ENCODE measurements around the gene MAGI2.

Gene MAGI2

GRCh38 chr7:79453558-79454360 lies at the start of gene MAGI2:
MAGI2 (minus strand) TSS chr7:79453667; CDS start chr7:79453320, 347 bp downstream.
- H3K9me3 ChIP-seq (ENCODE audit: control insufficient read depth in 2 of 2, low read length in 2 of 2) = no peaks in the 10 kb centered on the region
- H3K9ac ChIP-seq (ENCODE audit: low read length in 2 of 2) = peak within 1 kb of the TSS; percentile 94 to 96
- peaks cover 1 to 2% of the 10 kb centered on the region in 2 donors for H3K36me3 ChIP-seq (ENCODE audit: control insufficient read depth in 2 of 2, insufficient read depth in 2 of 2, low read length in 2 of 2)
- peak within 1 kb of the TSS; percentile 97 for H3K27ac ChIP-seq (ENCODE audit: low read length)
- H3K4me1 ChIP-seq (ENCODE audit: control insufficient read depth, insufficient read depth, low read length) = peaks cover 23% of the 10 kb centered on the region
- H3K4me3 ChIP-seq (ENCODE audit: low read length in 2 of 2) = peak within 1 kb of the TSS; percentile 93
- no peaks in the 10 kb centered on the region for H3K27me3 ChIP-seq (ENCODE audit: control insufficient read depth in 1 of 2, insufficient read depth in 2 of 2, low read length in 2 of 2)

GRCh38 chr7:79502151-79502550 lies 48.7 kb upstream of the MAGI2 start:
- H3K36me3 ChIP-seq (ENCODE audit: control insufficient read depth in 2 of 2, insufficient read depth in 2 of 2, low read length in 2 of 2) = no peaks in the 10 kb centered on the region
- no peaks in the 10 kb centered on the region for H3K4me1 ChIP-seq (ENCODE audit: control insufficient read depth, insufficient read depth, low read length)
- no peaks in the 10 kb centered on the region for H3K27me3 ChIP-seq (ENCODE audit: control insufficient read depth in 1 of 2, insufficient read depth in 2 of 2, low read length in 2 of 2)
- no peak overlapping the region for H3K27ac ChIP-seq (ENCODE audit: low read length)
- H3K4me3 ChIP-seq (ENCODE audit: low read length in 2 of 2) = no peak overlapping the region
- H3K9ac ChIP-seq (ENCODE audit: low read length in 2 of 2) = no peak overlapping the region
- no peaks in the 10 kb centered on the region for H3K9me3 ChIP-seq (ENCODE audit: control insufficient read depth in 2 of 2, low read length in 2 of 2)

GRCh38 chr7:79500759-79501158 lies 47.3 kb upstream of the MAGI2 start:
- Histone ChIP-seq H3K36me3 (ENCODE audit: control insufficient read depth in 2 of 2, insufficient read depth in 2 of 2, low read length in 2 of 2) (no peaks in the 10 kb centered on the region), H3K9ac (ENCODE audit: low read length in 2 of 2) (no peak overlapping the region), H3K27ac (ENCODE audit: low read length) (no peak overlapping the region), H3K4me3 (ENCODE audit: low read length in 2 of 2) (no peak overlapping the region), H3K4me1 (ENCODE audit: control insufficient read depth, insufficient read depth, low read length) (no peaks in the 10 kb centered on the region), H3K9me3 (ENCODE audit: control insufficient read depth in 2 of 2, low read length in 2 of 2) (no peaks in the 10 kb centered on the region), H3K27me3 (ENCODE audit: control insufficient read depth in 1 of 2, insufficient read depth in 2 of 2, low read length in 2 of 2) (no peaks in the 10 kb centered on the region)

GRCh38 chr7:79497728-79498127 lies 44.3 kb upstream of the MAGI2 start:
- H3K36me3 ChIP-seq (ENCODE audit: control insufficient read depth in 2 of 2, insufficient read depth in 2 of 2, low read length in 2 of 2) = no peaks in the 10 kb centered on the region
- no peak overlapping the region for H3K27ac ChIP-seq (ENCODE audit: low read length)
- no peaks in the 10 kb centered on the region for H3K9me3 ChIP-seq (ENCODE audit: control insufficient read depth in 2 of 2, low read length in 2 of 2)
- no peaks in the 10 kb centered on the region for H3K27me3 ChIP-seq (ENCODE audit: control insufficient read depth in 1 of 2, insufficient read depth in 2 of 2, low read length in 2 of 2)
- H3K9ac ChIP-seq (ENCODE audit: low read length in 2 of 2) = no peak overlapping the region
- H3K4me1 ChIP-seq (ENCODE audit: control insufficient read depth, insufficient read depth, low read length) = no peaks in the 10 kb centered on the region
- H3K4me3 ChIP-seq (ENCODE audit: low read length in 2 of 2) = no peak overlapping the region

GRCh38 chr7:79495544-79496272 lies 42.2 kb upstream of the MAGI2 start:
- Histone ChIP-seq H3K27me3 (ENCODE audit: control insufficient read depth in 1 of 2, insufficient read depth in 2 of 2, low read length in 2 of 2) (no peaks in the 10 kb centered on the region), H3K4me1 (ENCODE audit: control insufficient read depth, insufficient read depth, low read length) (no peaks in the 10 kb centered on the region), H3K4me3 (ENCODE audit: low read length in 2 of 2) (no peak overlapping the region), H3K9me3 (ENCODE audit: control insufficient read depth in 2 of 2, low read length in 2 of 2) (no peaks in the 10 kb centered on the region), H3K27ac (ENCODE audit: low read length) (no peak overlapping the region), H3K9ac (ENCODE audit: low read length in 2 of 2) (no peak overlapping the region), H3K36me3 (ENCODE audit: control insufficient read depth in 2 of 2, insufficient read depth in 2 of 2, low read length in 2 of 2) (no peaks in the 10 kb centered on the region)

- Histone ChIP-seq H3K27me3 (ENCODE audit: control insufficient read depth in 1 of 2, insufficient read depth in 2 of 2, low read length in 2 of 2) (no peaks in the 10 kb centered on the region), H3K9me3 (ENCODE audit: control insufficient read depth in 2 of 2, low read length in 2 of 2) (no peaks in the 10 kb centered on the region), H3K27ac (ENCODE audit: low read length) (no peak overlapping the region), H3K4me1 (ENCODE audit: control insufficient read depth, insufficient read depth, low read length) (no peaks in the 10 kb centered on the region), H3K9ac (ENCODE audit: low read length in 2 of 2) (no peak overlapping the region), H3K4me3 (ENCODE audit: low read length in 2 of 2) (no peak overlapping the region), H3K36me3 (ENCODE audit: control insufficient read depth in 2 of 2, insufficient read depth in 2 of 2, low read length in 2 of 2) (no peaks in the 10 kb centered on the region)
These were observed 40.6 kb upstream of the MAGI2 start for GRCh38 chr7:79494046-79494445.

GRCh38 chr7:79489371-79489770 lies 35.9 kb upstream of the MAGI2 start:
- no peak overlapping the region for H3K9ac ChIP-seq (ENCODE audit: low read length in 2 of 2)
- H3K4me3 ChIP-seq (ENCODE audit: low read length in 2 of 2) = no peak overlapping the region
- H3K9me3 ChIP-seq (ENCODE audit: control insufficient read depth in 2 of 2, low read length in 2 of 2) = no peaks in the 10 kb centered on the region
- H3K27me3 ChIP-seq (ENCODE audit: control insufficient read depth in 1 of 2, insufficient read depth in 2 of 2, low read length in 2 of 2) = no peaks in the 10 kb centered on the region
- H3K27ac ChIP-seq (ENCODE audit: low read length) = no peak overlapping the region
- H3K36me3 ChIP-seq (ENCODE audit: control insufficient read depth in 2 of 2, insufficient read depth in 2 of 2, low read length in 2 of 2) = no peaks in the 10 kb centered on the region
- no peaks in the 10 kb centered on the region for H3K4me1 ChIP-seq (ENCODE audit: control insufficient read depth, insufficient read depth, low read length)

GRCh38 chr7:79478386-79478785 lies 24.9 kb upstream of the MAGI2 start:
- Histone ChIP-seq H3K4me1 (ENCODE audit: control insufficient read depth, insufficient read depth, low read length) (no peaks in the 10 kb centered on the region), H3K9ac (ENCODE audit: low read length in 2 of 2) (no peak overlapping the region), H3K27ac (ENCODE audit: low read length) (no peak overlapping the region), H3K4me3 (ENCODE audit: low read length in 2 of 2) (no peak overlapping the region), H3K27me3 (ENCODE audit: control insufficient read depth in 1 of 2, insufficient read depth in 2 of 2, low read length in 2 of 2) (no peaks in the 10 kb centered on the region), H3K36me3 (ENCODE audit: control insufficient read depth in 2 of 2, insufficient read depth in 2 of 2, low read length in 2 of 2) (no peaks in the 10 kb centered on the region), H3K9me3 (ENCODE audit: control insufficient read depth in 2 of 2, low read length in 2 of 2) (no peaks in the 10 kb centered on the region)

GRCh38 chr7:79475455-79475854 lies 22.0 kb upstream of the MAGI2 start:
- Histone ChIP-seq H3K27ac (ENCODE audit: low read length) (no peak overlapping the region), H3K36me3 (ENCODE audit: control insufficient read depth in 2 of 2, insufficient read depth in 2 of 2, low read length in 2 of 2) (no peaks in the 10 kb centered on the region), H3K4me1 (ENCODE audit: control insufficient read depth, insufficient read depth, low read length) (no peaks in the 10 kb centered on the region), H3K4me3 (ENCODE audit: low read length in 2 of 2) (no peak overlapping the region), H3K27me3 (ENCODE audit: control insufficient read depth in 1 of 2, insufficient read depth in 2 of 2, low read length in 2 of 2) (no peaks in the 10 kb centered on the region), H3K9me3 (ENCODE audit: control insufficient read depth in 2 of 2, low read length in 2 of 2) (no peaks in the 10 kb centered on the region), H3K9ac (ENCODE audit: low read length in 2 of 2) (no peak overlapping the region)

GRCh38 chr7:79471699-79472098 lies 18.2 kb upstream of the MAGI2 start:
- H3K27ac ChIP-seq (ENCODE audit: low read length) = no peak overlapping the region
- no peak overlapping the region for H3K9ac ChIP-seq (ENCODE audit: low read length in 2 of 2)
- no peaks in the 10 kb centered on the region for H3K9me3 ChIP-seq (ENCODE audit: control insufficient read depth in 2 of 2, low read length in 2 of 2)
- H3K27me3 ChIP-seq (ENCODE audit: control insufficient read depth in 1 of 2, insufficient read depth in 2 of 2, low read length in 2 of 2) = no peaks in the 10 kb centered on the region
- no peaks in the 10 kb centered on the region for H3K4me1 ChIP-seq (ENCODE audit: control insufficient read depth, insufficient read depth, low read length)
- no peak overlapping the region for H3K4me3 ChIP-seq (ENCODE audit: low read length in 2 of 2)
- peaks cover 2 to 3% of the 10 kb centered on the region in 2 donors for H3K36me3 ChIP-seq (ENCODE audit: control insufficient read depth in 2 of 2, insufficient read depth in 2 of 2, low read length in 2 of 2)

- no peaks in the 10 kb centered on the region for H3K9me3 ChIP-seq (ENCODE audit: control insufficient read depth in 2 of 2, low read length in 2 of 2)
- H3K36me3 ChIP-seq (ENCODE audit: control insufficient read depth in 2 of 2, insufficient read depth in 2 of 2, low read length in 2 of 2) = peaks cover 2 to 3% of the 10 kb centered on the region in 2 donors
- no peak overlapping the region for H3K4me3 ChIP-seq (ENCODE audit: low read length in 2 of 2)
- H3K4me1 ChIP-seq (ENCODE audit: control insufficient read depth, insufficient read depth, low read length) = no peaks in the 10 kb centered on the region
- H3K27me3 ChIP-seq (ENCODE audit: control insufficient read depth in 1 of 2, insufficient read depth in 2 of 2, low read length in 2 of 2) = no peaks in the 10 kb centered on the region
- H3K9ac ChIP-seq (ENCODE audit: low read length in 2 of 2) = no peak overlapping the region
- no peak overlapping the region for H3K27ac ChIP-seq (ENCODE audit: low read length)
These were observed 17.8 kb upstream of the MAGI2 start for GRCh38 chr7:79471283-79471682.
